G401 (cell line): ENCODE results near the gene BMF. TPM values are rescaled to one million over a fixed set of nuclear protein-coding genes. Genes with fewer than 3 reads are reported as not detected.
"Not testable (repeated sequence)": the region's sequence is repeated elsewhere in the genome, so short reads cannot be mapped to it uniquely, and the experiment has no call there.

Source experiments
- DNase-seq: peaks from one replicate; pipeline ENCODE4 v3.0.0-alpha.2; 2015; ENCODE audit warnings: low spot score
- in situ Hi-C: cut with HindIII; loops from 2 replicates; pipeline ENCODE4 v1.10.0; 2016; ENCODE audit warnings: low sequenced_read_pairs, mixed read lengths
- total RNA-seq: library from RNA; depleted of rRNA; stranded (reverse); fragments of >200 nt; shearing (Covaris generic); gene quantifications from 2 replicates; pipeline ENCODE4 v1.2.3, GENCODE V29; 2014; rRNA removed

Gene BMF, protein sequence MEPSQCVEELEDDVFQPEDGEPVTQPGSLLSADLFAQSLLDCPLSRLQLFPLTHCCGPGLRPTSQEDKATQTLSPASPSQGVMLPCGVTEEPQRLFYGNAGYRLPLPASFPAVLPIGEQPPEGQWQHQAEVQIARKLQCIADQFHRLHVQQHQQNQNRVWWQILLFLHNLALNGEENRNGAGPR
- total RNA-seq, result 8.1 and 14.3 TPM in 2 replicates

DNA sequence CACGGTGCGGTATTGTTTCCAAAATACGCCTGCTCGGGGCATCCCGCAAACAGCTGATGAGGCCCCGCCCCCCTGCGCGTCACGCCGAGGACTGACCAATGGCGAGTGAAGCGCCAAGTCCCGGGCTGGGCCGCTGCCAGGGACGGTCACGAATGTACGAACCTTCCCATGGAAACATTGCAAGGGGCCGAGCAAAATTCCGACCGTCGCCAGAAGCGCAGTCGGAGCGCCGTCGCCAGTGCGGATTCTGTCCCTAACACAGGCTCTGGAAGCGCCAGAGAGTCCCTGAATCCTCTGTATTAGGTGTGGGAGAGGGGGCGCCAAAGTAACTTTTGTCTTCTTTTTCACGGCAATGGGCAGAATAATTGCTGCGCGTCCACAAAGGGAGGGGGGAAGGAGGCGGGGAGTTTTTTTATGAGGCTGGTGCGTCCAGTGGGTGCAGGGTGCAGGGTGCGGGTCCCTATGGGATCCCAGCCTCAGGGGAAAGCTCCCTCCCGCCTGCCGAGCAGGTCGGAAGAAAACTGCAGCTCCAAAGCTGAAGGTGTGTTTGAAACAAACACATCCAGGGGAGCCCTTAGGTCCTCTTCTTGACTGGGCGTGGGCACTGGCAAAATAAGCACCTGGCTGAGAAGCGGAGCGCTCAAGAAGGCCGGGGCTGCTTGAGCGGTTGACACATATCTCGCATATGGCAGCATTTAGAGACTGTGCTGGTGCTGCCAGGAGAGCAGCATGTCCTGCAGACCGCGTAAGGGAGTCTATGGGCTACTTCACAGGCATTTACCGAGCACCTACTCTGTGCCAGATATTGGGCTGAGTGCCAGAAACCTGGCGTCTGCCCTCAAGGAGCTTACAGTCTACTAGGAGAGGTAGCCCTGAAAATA lies at the start of gene BMF:
Gene BMF (minus strand): TSS at position 25 of the 881 bp plus-strand sequence. CDS start 2,793 bp downstream, outside the sequence.
- in situ Hi-C loops, result no loop called here
- DNase-seq, result peak; percentile 96

DNA sequence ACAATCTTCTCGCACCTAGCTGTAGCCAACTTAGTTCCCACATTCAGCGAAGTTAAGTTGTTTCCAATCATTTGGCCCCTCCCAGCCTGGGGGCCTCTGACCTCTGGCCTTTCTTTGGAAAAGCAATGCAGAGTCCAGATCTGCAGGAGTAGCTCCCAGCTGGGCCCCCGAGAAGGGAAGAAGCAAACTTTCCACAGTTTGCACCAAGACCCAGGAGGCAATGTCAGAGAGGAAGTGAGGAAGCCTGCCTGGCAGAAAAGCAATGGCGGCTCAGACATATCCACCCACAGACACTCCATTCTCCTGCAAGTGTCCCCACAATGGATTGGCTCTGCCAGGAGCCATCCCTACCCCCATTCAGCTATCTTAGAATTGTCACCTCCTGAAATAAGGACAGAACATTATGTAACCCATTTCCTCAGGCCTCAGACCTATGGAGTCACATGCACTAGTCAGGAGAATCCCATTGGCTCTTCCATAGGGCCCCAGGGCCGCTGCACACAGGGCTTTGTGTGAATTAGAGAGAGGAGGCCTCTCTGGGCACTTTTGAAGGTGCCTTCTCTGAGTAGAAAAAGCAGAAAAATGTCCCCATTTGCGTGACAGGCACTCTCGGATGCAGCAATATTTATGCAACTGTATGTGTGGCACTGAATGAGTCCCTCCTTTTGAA lies 49.2 kb upstream of the BMF start:
- no peak for DNase-seq
- in situ Hi-C loops, result no loop called here

DNA sequence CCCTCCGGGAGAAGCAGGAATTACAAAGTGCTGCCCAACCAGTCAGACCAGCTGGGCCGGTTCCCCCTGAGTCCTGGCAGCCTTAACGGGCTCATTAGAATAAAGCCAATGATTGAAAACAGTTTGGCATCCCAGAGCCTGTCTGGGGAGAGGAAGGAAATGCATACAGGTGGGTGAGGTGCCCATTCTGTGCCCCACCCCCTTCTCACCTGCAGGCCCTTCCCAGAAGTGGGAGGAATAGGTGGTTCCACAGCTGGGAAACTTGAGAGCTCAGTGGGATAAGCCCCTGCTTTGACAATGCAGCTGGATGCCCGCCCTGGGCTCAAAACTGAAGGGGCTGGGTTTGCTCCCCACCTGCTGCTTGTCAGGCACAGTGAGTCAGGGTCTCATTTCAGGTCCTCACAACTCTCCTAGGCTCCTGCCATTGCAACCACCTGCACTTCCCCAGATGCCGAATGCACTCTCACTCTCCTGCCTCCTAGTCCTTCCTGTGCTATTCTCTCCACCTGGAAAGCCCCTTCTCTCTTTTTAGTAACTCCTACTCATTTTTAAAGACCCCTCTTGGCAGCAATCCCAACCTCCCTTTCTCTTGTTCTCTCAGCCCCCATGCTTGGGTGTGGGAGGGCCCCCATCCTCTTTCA lies 46.7 kb upstream of the BMF start:
- no peak for DNase-seq
- in situ Hi-C loops, result no loop called here

DNA sequence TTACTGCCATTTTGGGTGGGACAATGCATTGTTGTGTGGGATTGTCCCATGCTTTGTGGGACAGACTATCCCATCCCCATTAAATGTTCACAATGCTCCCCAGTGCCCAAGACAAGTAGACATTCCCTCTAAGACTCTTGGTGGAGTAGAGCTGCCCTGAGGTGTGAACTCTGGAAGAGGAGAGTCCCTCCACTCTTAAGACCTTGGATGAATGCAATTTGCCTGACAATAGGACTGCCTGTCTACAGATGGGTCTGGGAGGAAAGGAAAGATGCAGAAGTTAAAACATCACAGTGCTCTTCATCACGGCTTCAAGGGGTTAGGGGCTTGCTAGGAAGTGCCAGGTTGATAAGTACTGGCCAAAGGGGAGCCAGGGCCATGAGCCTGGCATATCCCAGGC lies 46.1 kb upstream of the BMF start:
- DNase-seq, in situ Hi-C loops: not testable (repeated sequence)

DNA sequence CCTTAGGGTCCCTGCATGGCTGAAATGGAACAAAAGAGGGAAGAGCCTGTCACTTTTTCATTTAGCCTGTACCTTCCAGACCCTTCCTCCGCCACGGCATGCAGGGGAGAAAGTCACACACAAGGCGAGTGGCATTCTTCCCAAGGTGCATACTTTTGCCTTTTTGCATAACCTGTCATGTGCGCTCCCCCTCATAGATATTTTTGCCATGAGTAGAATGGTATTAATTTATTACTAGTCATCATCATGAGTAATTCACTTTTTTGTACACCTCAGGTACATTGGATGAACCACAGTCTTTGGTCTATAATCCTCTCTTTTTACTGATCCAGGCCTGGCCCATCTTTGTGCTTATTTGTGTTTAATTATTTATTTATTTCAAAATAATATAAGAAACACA lies 43.3 kb upstream of the BMF start:
- DNase-seq, result no peak
- in situ Hi-C loops, result no loop called here

DNA sequence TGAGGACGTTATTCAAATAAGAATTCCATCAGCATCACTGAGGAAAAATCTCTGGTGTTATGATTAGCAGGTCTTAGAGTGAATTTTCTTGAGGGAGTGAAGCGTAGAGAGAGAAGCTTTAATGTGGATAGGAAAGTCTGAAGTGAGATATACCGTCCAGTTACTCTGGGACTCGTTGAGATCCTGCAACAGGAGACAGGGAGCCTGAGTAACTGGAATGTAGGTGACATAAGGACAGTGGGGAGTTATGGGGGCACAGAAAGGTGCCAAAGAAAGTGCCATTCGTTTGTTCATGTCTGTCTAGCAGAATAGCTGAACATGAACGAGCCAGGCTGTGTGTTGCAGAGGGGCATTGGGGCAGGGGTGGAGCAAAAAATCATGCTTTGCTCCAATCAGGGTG lies 42.8 kb upstream of the BMF start:
- no peak for DNase-seq
- in situ Hi-C loops, result no loop called here

DNA sequence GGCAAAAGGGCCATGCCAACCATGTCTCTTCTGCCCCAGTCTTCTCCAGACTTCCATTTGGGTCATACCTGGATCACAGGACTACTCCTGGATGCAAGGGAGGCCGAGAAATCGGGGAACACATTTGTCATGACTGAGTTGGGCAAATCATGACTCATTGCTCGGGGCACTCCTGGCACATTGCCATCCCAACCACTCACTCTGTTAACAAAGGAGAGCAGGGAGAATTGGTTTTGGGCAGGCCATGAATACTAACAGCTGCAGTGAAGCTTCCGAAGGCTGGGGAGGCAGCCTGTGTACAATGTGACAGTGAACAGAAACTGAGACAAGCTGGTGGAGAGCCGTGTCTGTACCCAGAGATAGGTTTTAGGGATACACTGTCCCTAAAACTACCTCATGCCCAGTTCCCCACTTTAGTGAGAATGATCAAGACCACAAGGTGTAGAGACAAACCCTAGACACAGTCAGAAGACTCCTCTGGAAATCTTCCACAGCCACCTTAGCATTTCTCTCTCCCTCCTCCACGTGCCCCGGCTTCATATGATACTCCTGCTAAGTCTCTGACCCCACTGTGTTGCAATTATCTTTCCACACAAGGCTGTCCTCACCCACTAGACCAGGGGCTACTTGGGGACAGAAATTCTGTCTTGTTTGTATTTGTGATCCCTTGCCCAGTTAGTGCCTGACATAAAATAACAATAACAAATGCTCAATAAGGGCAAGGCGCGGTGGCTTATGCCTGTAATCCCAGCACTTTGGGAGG lies 41.7 kb upstream of the BMF start:
- in situ Hi-C loops, result no loop called here
- DNase-seq, result no peak

DNA sequence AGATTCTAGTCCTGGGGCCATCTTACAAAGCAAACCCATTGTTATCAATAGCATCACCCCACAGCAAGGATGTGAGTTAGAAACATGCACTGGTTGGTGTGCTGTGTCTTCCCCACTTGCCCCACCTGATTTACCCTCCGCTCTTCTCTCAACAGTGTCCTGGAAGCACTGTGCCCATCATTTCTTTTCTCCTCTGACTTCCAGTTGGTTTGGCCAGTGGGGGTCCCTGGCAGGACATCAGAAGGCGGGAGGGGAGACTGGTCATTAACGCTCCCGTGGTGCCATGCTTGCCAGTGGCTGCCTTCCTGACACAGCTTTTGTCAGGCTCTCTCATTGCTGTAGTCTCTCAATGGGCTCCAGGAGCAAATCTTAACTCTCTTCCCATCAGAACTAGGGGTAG lies 40.7 kb upstream of the BMF start:
- DNase-seq, result no peak
- in situ Hi-C loops, result no loop called here

DNA sequence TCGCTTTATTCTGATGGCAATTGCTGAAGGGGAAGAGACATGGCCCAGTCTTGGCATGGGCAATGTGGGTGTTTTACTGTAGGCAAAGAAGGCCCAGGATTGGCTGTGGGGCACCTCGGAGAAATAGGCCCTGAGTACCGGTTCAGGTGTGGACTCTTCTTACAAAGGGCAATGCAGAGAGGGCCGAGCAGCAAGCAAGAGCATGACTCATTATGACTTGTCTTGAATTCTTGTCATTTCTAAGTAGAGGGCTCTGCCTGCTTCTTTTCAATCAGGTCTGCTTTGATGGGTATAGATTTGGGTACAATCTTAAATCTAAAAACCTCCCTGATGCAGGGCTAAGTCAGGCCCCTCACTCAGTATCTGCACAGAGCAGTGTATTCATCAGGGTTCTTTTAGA lies 37.4 kb upstream of the BMF start:
- in situ Hi-C loops, result no loop called here
- DNase-seq, result no peak

DNA sequence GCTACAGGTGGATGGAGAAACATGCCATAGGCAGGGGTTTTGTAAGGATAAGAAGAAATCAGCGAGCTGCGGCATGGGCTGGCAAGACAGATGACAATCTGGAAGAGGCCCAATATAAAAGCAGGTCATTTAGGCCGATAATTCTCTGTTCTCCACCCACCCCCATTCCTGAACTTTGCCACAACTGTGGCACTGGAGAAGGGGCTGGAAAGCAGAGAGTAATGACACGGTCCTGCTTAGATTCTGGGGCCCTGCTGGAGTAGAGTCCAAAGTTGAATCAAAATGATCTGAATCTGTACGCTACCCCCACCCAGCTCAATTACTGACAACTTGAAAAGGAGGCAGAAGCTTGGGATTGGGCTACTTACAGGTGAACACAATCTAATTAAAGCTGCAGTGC lies 33.7 kb upstream of the BMF start:
- DNase-seq, result no peak
- in situ Hi-C loops, result no loop called here

DNA sequence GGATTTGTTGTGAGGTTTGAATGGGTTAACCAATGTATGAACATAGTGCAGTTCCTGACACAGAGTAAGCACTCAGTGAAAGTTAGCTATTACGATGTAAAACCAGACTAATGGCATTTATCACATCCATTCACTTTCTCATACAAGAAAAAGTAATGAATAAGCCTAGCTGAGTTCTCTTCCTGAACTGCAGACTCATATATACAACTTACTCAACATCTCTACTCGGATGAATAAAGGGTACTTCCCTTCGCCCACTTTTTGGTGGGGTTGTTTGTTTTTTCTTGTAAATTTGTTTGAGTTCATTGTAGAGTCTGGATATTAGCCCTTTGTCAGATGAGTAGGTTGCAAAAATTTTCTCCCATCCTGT lies 29.5 kb upstream of the BMF start:
- DNase-seq, in situ Hi-C loops: not testable (repeated sequence)

DNA sequence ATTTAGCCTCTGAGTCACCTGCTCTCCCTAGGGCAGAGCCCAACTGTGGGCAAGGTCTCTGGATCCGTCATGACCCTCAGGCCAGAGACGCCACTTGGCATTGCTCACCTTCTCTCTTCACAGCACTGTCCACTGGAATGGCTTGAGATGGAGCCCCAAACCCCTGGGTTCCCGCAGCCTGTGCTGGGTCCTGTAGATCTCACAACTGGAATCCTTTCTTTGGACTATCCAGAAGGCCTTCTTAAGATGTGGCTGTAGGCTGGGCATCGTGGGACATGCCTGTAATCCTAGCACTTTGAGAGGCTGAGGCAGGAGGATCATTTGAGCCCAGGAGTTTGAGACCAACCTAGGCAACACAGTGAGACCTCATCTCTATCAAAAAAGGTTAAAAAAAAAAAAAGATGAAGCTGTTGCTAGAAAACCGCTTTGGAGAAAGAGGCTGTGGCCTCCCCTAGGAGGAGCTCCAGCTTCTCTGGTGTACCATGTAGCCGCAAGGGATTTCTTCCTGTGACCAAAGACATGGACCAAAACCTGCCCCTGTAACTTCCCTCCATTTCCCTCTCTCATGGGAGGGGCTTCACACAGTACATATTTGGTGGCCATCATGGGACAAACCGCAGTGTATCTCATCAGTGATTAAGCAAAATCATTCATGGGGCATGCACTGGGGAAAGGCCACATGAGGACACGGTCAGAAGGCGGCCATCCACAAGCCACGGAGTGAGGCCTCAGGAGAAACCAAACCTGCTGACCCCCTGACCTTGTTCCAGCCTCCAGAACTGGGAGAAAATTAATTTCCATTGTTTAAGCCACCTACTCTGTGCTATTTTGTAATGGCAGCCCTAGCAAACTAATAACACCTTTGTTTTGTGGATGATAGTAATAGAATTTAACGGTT lies 28.9 kb upstream of the BMF start:
- in situ Hi-C loops, result no loop called here
- DNase-seq, result no peak

DNA sequence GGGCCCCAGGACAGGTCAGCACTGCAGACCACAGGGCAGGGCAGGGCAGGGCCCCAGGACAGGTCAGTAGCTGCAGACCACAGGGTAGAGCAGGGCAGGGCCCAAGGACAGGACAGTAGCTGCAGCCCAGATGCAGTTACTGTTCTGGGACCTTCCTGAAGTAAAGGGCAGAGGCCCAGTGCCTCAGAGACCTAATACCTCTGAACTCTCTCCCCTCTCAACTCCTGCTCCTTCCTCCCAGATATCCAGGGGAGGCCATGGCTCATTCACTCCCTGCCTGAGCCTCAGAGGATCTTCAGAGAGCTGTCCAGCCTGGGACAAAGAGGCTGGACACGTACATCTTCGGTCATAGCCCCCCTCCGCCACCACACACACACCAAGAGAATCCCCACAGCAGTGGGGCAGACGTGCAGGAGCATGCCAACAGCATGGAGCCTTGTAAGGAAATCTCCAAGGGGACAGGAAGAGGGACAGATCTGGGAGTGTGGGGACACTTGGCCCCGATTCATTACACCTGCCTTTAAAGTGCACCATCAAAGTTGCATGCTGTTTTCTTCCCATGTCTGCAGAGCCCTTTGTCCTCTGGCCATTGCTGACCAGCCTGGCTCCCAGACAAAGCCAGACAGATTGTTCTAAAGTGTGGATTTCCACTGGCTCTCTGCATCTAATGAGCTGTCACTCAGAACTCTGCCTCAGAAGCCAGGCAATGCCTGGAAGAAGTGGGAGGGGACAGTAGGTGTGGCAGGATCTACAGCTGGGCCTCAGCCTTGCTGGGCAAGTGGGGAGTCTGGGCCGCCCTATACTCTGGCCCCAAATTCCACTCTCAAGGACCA lies 28.0 kb upstream of the BMF start:
- in situ Hi-C loops, result no loop called here
- no peak for DNase-seq

DNA sequence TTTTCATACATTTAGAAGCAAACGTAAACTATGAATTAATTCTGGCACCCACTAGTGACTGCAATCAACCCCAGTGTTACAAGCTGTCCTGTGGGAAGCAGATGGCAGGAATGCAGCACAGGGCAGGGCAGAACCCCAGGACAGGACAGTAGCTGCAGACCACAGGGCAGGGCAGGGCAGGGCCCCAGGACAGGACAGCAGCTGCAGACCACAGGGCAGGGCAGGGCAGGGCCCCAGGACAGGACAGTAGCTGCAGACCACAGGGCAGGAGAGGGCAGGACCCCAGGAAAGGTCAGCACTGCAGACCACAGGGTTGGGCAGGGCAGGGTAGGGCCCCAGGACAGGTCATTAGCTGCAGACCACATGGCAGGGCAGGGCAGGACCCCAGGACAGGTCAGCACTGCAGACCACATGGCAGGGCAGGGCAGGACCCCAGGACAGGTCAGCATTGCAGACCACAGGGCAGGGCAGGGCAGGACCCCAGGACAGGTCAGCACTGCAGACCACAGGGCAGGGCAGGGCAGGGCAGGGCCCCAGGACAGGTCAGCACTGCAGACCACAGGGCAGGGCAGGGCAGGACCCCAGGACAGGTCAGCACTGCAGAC lies 27.3 kb upstream of the BMF start:
- in situ Hi-C loops, DNase-seq: not testable (repeated sequence)

DNA sequence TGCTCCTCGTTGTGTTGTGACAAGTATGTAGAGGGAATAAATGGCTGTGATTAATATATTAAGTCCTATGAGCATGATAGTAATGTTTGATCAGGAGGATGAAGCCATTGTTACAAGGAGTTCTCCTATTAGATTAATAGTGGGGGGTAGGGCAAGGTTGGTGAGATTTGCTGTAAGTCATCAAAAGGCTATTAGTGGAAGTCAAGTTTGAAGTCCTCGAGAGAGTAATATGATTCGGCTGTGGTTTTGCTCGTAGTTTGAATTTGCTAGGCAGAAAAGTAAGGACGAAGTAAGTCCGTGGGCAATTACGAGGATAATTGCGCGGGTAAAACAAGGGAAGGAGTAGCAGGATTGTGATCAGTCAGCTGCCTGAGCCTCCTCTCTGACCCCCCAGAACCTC lies 26.2 kb upstream of the BMF start:
- in situ Hi-C loops, result no loop called here

DNA sequence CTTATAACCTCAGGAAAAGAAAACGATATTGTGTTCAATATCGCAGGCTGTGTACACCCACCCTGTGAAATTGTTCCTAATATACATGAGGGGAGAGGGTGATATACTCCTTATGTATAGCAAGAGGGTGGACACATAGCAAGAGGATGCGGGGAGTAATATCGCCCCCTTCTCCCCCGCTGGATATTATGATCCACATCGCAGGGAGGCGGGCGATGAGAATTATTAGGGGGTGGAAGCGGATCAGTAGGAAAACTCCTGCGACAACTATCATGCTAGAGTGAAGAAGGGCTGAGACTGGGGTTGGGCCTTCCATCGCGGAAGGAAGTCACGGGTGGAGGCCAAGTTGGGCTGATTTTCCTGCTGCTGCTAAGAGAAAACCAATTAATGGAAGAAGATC lies 24.9 kb upstream of the BMF start:
- no peak for DNase-seq
- in situ Hi-C loops, result no loop called here

More for the DNA sequence above, 26.2 kb upstream of the BMF start:
- no peak for DNase-seq
